ENCODE data around the gene ADAD1.
"Not testable (repeated sequence)": the region's sequence is repeated elsewhere in the genome, so short reads cannot be mapped to it uniquely, and the experiment has no call there.

- TF ChIP-seq CTCF (IDR thresholded peaks at IDR 0.05; ENCODE audit: low read depth, low read length, poor library complexity, severe bottlenecking); EZH2phosphoT487 (IDR thresholded peaks at IDR 0.05; ENCODE audit: borderline replicate concordance, low read length): not testable (repeated sequence)
These were observed 10.0 kb upstream of the ADAD1 start for GRCh38 chr4:122368786-122369185.

All from DOHH2 (cell line).